ENCODE results near the gene NIT1.

Gene NIT1

DNA sequence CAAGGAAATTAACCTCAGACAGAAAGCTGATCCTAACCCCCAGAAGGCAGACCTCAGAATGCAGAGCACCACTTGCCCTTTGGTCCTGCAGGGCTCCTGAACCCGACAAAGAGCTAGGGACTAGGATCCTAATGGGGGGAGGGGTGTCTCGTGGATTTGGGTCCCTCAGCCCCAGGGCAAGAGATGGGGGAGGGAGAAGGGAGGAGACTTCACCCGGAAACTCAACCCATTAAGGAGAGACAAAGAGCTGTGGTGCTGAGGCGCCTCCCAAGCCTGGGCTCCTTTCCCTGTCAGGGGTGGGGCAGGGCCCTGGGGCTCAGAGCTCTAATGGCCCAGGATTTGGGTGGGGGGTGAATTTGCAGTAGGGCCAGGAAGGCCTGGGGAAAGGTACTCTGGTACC is 31.4 kb upstream of the NIT1 start:
- Histone ChIP-seq H3K27me3 (ENCODE audit: insufficient read depth, low read length) (no peaks in the 10 kb centered on the region), H3K36me3 (ENCODE audit: insufficient read depth, low read length) (no peaks in the 10 kb centered on the region), H3K4me1 (ENCODE audit: control insufficient read depth, insufficient read depth, low read length, unreplicated experiment) (peaks cover 40% of the 10 kb centered on the region), H3K79me2 (ENCODE audit: control insufficient read depth, insufficient read depth, low read length, unreplicated experiment) (no peaks in the 10 kb centered on the region), H3K27ac (ENCODE audit: low read depth, low read length) (no peak overlapping the region), H2AFZ (ENCODE audit: low read length, unreplicated experiment) (no peak overlapping the region), H3K4me3 (ENCODE audit: low read depth, low read length) (no peak overlapping the region)

DNA sequence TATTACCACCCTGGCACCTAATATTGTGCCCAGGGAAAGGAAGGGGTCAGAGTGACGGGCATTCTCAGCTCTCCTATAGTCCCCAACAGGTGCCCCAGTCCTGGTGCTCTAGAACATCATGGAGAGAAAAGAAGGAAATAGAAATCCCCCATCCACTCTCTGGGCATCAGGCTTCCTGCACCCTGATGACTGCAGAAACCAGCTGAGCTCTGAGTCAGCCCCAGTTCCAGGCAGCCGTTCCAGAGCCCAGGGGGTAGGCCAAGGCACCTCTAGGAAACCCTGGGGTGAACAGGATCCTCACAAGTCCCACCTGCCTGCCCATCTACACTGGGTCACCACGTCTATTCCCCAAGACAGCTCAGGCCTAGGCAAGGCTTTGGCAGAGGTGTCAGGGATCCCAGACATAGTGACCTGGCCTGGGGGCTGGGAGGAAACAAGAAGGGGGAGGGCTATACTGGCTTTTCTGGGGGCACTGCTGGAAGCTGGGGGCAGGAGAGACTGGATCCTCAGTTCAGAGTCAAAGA is 29.3 kb upstream of the NIT1 start:
- no peak overlapping the region for H3K4me3 ChIP-seq (ENCODE audit: low read depth, low read length)
- no peaks in the 10 kb centered on the region for H3K79me2 ChIP-seq (ENCODE audit: control insufficient read depth, insufficient read depth, low read length, unreplicated experiment)
- H3K27me3 ChIP-seq (ENCODE audit: insufficient read depth, low read length): no peaks in the 10 kb centered on the region
- H3K27ac ChIP-seq (ENCODE audit: low read depth, low read length): no peak overlapping the region
- H3K4me1 ChIP-seq (ENCODE audit: control insufficient read depth, insufficient read depth, low read length, unreplicated experiment): peaks cover 39% of the 10 kb centered on the region
- no peak overlapping the region for H2AFZ ChIP-seq (ENCODE audit: low read length, unreplicated experiment)
- no peaks in the 10 kb centered on the region for H3K36me3 ChIP-seq (ENCODE audit: insufficient read depth, low read length)

- no peak within 1 kb of the TSS for H3K4me3 ChIP-seq (ENCODE audit: low read depth, low read length)
- H3K4me1 ChIP-seq (ENCODE audit: control insufficient read depth, insufficient read depth, low read length, unreplicated experiment): peaks cover 31% of the 10 kb centered on the region
- no peak within 1 kb of the TSS for H2AFZ ChIP-seq (ENCODE audit: low read length, unreplicated experiment)
Measured at GRCh38 chr1:161089251-161089924, 28.5 kb upstream of the NIT1 start, which contains the start of gene NECTIN4. Gene NECTIN4 (minus strand): TSS chr1:161089558. CDS start chr1:161089296, 262 bp downstream.

GRCh38 chr1:161089938-161090337 is 28.0 kb upstream of the NIT1 start:
- H3K27ac ChIP-seq (ENCODE audit: low read depth, low read length): no peak overlapping the region
- no peak overlapping the region for H2AFZ ChIP-seq (ENCODE audit: low read length, unreplicated experiment)
- no peaks in the 10 kb centered on the region for H3K27me3 ChIP-seq (ENCODE audit: insufficient read depth, low read length)
- no peaks in the 10 kb centered on the region for H3K79me2 ChIP-seq (ENCODE audit: control insufficient read depth, insufficient read depth, low read length, unreplicated experiment)
- no peak overlapping the region for H3K4me3 ChIP-seq (ENCODE audit: low read depth, low read length)
- H3K36me3 ChIP-seq (ENCODE audit: insufficient read depth, low read length): no peaks in the 10 kb centered on the region
- peaks cover 27% of the 10 kb centered on the region for H3K4me1 ChIP-seq (ENCODE audit: control insufficient read depth, insufficient read depth, low read length, unreplicated experiment)

More at GRCh38 chr1:161089251-161089924, 28.5 kb upstream of the NIT1 start, which contains the start of gene NECTIN4:
- Histone ChIP-seq H3K27me3 (ENCODE audit: insufficient read depth, low read length) (no peaks in the 10 kb centered on the region), H3K36me3 (ENCODE audit: insufficient read depth, low read length) (no peaks in the 10 kb centered on the region), H3K79me2 (ENCODE audit: control insufficient read depth, insufficient read depth, low read length, unreplicated experiment) (no peaks in the 10 kb centered on the region), H3K27ac (ENCODE audit: low read depth, low read length) (no peak within 1 kb of the TSS)

DNA sequence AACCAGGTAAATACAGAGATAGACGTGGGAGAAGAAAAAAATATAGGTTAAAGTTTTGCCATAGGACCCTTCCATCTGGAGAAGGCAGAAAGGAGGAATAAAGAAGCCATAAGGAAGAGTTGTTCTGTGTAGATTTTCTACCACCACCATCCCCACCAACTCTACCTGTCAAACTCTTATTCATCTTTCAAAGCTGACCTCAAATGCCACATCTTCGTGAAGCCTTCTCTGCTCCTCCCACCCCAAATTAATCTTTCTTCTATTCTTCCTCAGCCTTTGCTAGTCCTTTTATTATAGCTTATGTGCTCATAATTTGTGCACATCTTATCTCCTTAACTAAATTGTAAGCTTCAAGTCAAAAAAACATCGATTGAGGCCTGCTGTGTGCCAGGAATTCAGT is 27.3 kb upstream of the NIT1 start:
- H3K79me2 ChIP-seq (ENCODE audit: control insufficient read depth, insufficient read depth, low read length, unreplicated experiment): no peaks in the 10 kb centered on the region
- no peak overlapping the region for H3K27ac ChIP-seq (ENCODE audit: low read depth, low read length)

GRCh38 chr1:161091093-161091492 is 26.8 kb upstream of the NIT1 start:
- no peaks in the 10 kb centered on the region for H3K27me3 ChIP-seq (ENCODE audit: insufficient read depth, low read length)
- H3K79me2 ChIP-seq (ENCODE audit: control insufficient read depth, insufficient read depth, low read length, unreplicated experiment): no peaks in the 10 kb centered on the region
- no peak overlapping the region for H2AFZ ChIP-seq (ENCODE audit: low read length, unreplicated experiment)
- no peak overlapping the region for H3K27ac ChIP-seq (ENCODE audit: low read depth, low read length)
- no peak overlapping the region for H3K4me3 ChIP-seq (ENCODE audit: low read depth, low read length)
- peaks cover 22% of the 10 kb centered on the region for H3K4me1 ChIP-seq (ENCODE audit: control insufficient read depth, insufficient read depth, low read length, unreplicated experiment)
- H3K36me3 ChIP-seq (ENCODE audit: insufficient read depth, low read length): no peaks in the 10 kb centered on the region

More for the DNA sequence above, 27.3 kb upstream of the NIT1 start:
- Histone ChIP-seq H2AFZ (ENCODE audit: low read length, unreplicated experiment) (no peak overlapping the region), H3K4me1 (ENCODE audit: control insufficient read depth, insufficient read depth, low read length, unreplicated experiment) (peaks cover 22% of the 10 kb centered on the region), H3K27me3 (ENCODE audit: insufficient read depth, low read length) (no peaks in the 10 kb centered on the region), H3K36me3 (ENCODE audit: insufficient read depth, low read length) (no peaks in the 10 kb centered on the region), H3K4me3 (ENCODE audit: low read depth, low read length) (no peak overlapping the region)

GRCh38 chr1:161091796-161092507 is 26.0 kb upstream of the NIT1 start:
- Histone ChIP-seq H2AFZ (ENCODE audit: low read length, unreplicated experiment) (no peak overlapping the region), H3K36me3 (ENCODE audit: insufficient read depth, low read length) (no peaks in the 10 kb centered on the region), H3K79me2 (ENCODE audit: control insufficient read depth, insufficient read depth, low read length, unreplicated experiment) (no peaks in the 10 kb centered on the region), H3K4me3 (ENCODE audit: low read depth, low read length) (no peak overlapping the region), H3K27ac (ENCODE audit: low read depth, low read length) (no peak overlapping the region), H3K27me3 (ENCODE audit: insufficient read depth, low read length) (no peaks in the 10 kb centered on the region), H3K4me1 (ENCODE audit: control insufficient read depth, insufficient read depth, low read length, unreplicated experiment) (peaks cover 25% of the 10 kb centered on the region)

DNA sequence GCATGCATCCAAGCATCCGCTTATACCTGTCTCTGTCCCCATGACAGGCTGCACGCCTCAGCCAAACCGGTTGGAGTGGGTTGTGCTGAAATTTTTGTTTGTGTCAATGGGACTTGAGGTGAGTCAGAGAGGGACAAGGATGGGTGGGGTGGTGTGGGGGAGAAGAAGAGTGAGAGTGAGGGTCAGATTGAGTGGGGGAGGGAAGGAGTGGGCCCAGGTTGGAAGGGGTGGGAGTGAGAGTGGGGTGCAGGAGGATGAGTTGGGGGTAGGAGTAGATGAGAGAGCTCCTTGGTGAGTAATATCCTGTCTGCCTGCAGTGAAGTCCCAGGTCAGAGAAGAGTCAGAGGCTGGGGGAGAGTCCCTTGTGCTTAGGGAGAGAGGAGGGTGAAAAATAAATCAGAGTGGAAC is 25.3 kb upstream of the NIT1 start:
- Histone ChIP-seq H3K79me2 (ENCODE audit: control insufficient read depth, insufficient read depth, low read length, unreplicated experiment) (no peaks in the 10 kb centered on the region), H2AFZ (ENCODE audit: low read length, unreplicated experiment) (no peak overlapping the region), H3K36me3 (ENCODE audit: insufficient read depth, low read length) (no peaks in the 10 kb centered on the region), H3K27ac (ENCODE audit: low read depth, low read length) (no peak overlapping the region), H3K4me3 (ENCODE audit: low read depth, low read length) (no peak overlapping the region), H3K27me3 (ENCODE audit: insufficient read depth, low read length) (no peaks in the 10 kb centered on the region), H3K4me1 (ENCODE audit: control insufficient read depth, insufficient read depth, low read length, unreplicated experiment) (peaks cover 25% of the 10 kb centered on the region)

DNA sequence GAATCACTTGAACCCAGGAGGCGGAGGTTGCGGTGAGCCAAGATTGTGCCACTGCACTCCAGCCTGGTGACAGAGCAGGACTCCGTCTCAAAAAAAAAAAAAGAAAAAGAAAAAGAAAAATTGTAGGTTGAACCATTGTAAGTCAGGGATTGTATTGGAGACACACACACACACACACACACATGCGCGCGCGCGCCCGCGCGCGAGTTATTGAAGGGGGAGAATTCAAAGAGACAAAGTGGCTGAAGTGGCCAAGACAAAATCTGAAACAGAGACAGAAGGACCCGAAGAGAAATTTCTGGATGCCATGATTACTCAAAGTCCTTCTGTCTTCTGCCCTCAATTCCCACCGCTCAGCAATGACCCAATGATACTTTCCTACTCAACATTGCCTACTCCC is 23.4 kb upstream of the NIT1 start:
- H3K4me3 ChIP-seq (ENCODE audit: low read depth, low read length): no peak overlapping the region
- no peaks in the 10 kb centered on the region for H3K79me2 ChIP-seq (ENCODE audit: control insufficient read depth, insufficient read depth, low read length, unreplicated experiment)
- no peak overlapping the region for H3K27ac ChIP-seq (ENCODE audit: low read depth, low read length)
- H3K27me3 ChIP-seq (ENCODE audit: insufficient read depth, low read length): no peaks in the 10 kb centered on the region
- H3K36me3 ChIP-seq (ENCODE audit: insufficient read depth, low read length): no peaks in the 10 kb centered on the region
- peaks cover 17% of the 10 kb centered on the region for H3K4me1 ChIP-seq (ENCODE audit: control insufficient read depth, insufficient read depth, low read length, unreplicated experiment)
- H2AFZ ChIP-seq (ENCODE audit: low read length, unreplicated experiment): no peak overlapping the region

DNA sequence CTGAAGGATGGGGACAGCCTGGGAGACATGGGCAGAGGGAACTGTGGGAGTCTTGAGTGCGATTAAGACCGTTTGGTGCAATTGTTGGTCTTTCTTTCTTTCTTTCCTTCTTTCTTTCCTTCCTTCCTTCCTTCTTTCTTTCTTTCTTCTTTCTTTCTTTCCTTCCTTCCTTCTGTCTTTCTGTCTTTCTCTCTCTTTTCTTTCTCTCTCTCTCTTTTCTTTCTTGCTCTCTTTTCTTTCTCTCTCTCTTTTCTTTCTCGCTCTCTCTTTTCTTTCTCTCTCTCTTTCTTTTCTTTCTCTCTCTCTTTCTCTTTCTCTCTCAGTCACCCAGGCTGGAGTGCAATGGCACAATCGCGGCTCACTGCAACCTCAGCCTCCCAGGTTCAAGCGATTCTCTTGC is 22.7 kb upstream of the NIT1 start:
- no peak overlapping the region for H2AFZ ChIP-seq (ENCODE audit: low read length, unreplicated experiment)
- H3K79me2 ChIP-seq (ENCODE audit: control insufficient read depth, insufficient read depth, low read length, unreplicated experiment): no peaks in the 10 kb centered on the region
- peaks cover 17% of the 10 kb centered on the region for H3K4me1 ChIP-seq (ENCODE audit: control insufficient read depth, insufficient read depth, low read length, unreplicated experiment)
- no peaks in the 10 kb centered on the region for H3K27me3 ChIP-seq (ENCODE audit: insufficient read depth, low read length)
- no peaks in the 10 kb centered on the region for H3K36me3 ChIP-seq (ENCODE audit: insufficient read depth, low read length)
- H3K4me3 ChIP-seq (ENCODE audit: low read depth, low read length): no peak overlapping the region
- no peak overlapping the region for H3K27ac ChIP-seq (ENCODE audit: low read depth, low read length)

DNA sequence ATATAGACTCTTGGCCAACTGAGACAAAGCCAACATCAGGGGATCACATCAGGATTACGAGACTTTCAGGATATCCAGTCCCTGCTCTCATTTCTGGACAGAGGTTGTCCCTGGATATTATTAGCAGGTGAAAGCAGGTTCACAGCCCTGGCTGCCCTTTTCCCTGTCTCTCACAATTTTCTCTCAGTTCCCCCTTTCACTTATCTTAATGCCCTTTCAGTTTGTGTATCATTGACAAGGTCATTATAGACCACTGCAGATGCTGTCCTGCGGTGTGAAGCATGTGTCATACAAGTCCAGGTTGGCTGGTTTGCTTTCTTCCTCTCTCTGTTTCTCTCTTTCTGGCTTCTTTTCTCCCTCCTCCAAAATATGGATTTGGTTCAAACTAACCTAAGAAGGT is 21.9 kb upstream of the NIT1 start:
- Histone ChIP-seq H3K27ac (ENCODE audit: low read depth, low read length) (no peak overlapping the region), H3K27me3 (ENCODE audit: insufficient read depth, low read length) (no peaks in the 10 kb centered on the region), H3K79me2 (ENCODE audit: control insufficient read depth, insufficient read depth, low read length, unreplicated experiment) (no peaks in the 10 kb centered on the region), H2AFZ (ENCODE audit: low read length, unreplicated experiment) (no peak overlapping the region), H3K4me3 (ENCODE audit: low read depth, low read length) (no peak overlapping the region), H3K36me3 (ENCODE audit: insufficient read depth, low read length) (no peaks in the 10 kb centered on the region), H3K4me1 (ENCODE audit: control insufficient read depth, insufficient read depth, low read length, unreplicated experiment) (peaks cover 17% of the 10 kb centered on the region)
